ENCODE data around the gene DLD. TPM values are rescaled to one million over a fixed set of nuclear protein-coding genes. Genes with fewer than 3 reads are reported as not detected.
"Not testable (repeated sequence)": the region's sequence is repeated elsewhere in the genome, so short reads cannot be mapped to it uniquely, and the experiment has no call there.

DLD gene
- total RNA-seq, 1 donor from 2014 or later = 51.2 TPM

GRCh38 chr7:107874605-107875446 lies 16.2 kb upstream of the DLD start:
- peak; percentile 44 to 67 for DNase-seq (ENCODE audit: low read depth in 2 of 2)

- no peak for DNase-seq (ENCODE audit: low read depth in 2 of 2)
These were observed 14.1 kb upstream of the DLD start for GRCh38 chr7:107876916-107877315.

GRCh38 chr7:107877731-107878382 lies 13.1 kb upstream of the DLD start:
- no peak for DNase-seq (ENCODE audit: low read depth in 2 of 2)

GRCh38 chr7:107878636-107879035 lies 12.3 kb upstream of the DLD start:
- no peak for DNase-seq (ENCODE audit: low read depth in 2 of 2)

- peak; percentile 50 to 78 for DNase-seq (ENCODE audit: low read depth in 2 of 2)
These were observed 11.5 kb upstream of the DLD start for GRCh38 chr7:107879400-107880035.

GRCh38 chr7:107882766-107883165 lies 8.2 kb upstream of the DLD start:
- DNase-seq (ENCODE audit: low read depth in 2 of 2) = no peak

GRCh38 chr7:107884066-107884818 lies 6.7 kb upstream of the DLD start:
- no peak for DNase-seq (ENCODE audit: low read depth in 2 of 2)

- DNase-seq (ENCODE audit: low read depth in 2 of 2) = not testable (repeated sequence)
These were observed 3.2 kb upstream of the DLD start for GRCh38 chr7:107887827-107888226.

GRCh38 chr7:107889992-107890391 lies 991 bp upstream of the DLD start:
- no peak for DNase-seq (ENCODE audit: low read depth in 2 of 2)

- DNase-seq (ENCODE audit: low read depth in 2 of 2) = no peak
These were observed 456 bp upstream of the DLD start for GRCh38 chr7:107890493-107890961.

- peak in 1 of 2 donors; percentile 74 for DNase-seq (ENCODE audit: low read depth in 2 of 2)
These were observed 818 bp downstream of the DLD start for GRCh38 chr7:107891636-107892366.

- not testable (repeated sequence) for DNase-seq (ENCODE audit: low read depth in 2 of 2)
These were observed 1.4 kb downstream of the DLD start for GRCh38 chr7:107892367-107892741.

GRCh38 chr7:107898997-107899594 lies 8.1 kb downstream of the DLD start:
- DNase-seq (ENCODE audit: low read depth in 2 of 2) = no peak

- no peak for DNase-seq (ENCODE audit: low read depth in 2 of 2)
These were observed 9.6 kb downstream of the DLD start for GRCh38 chr7:107900496-107901015.

GRCh38 chr7:107902381-107902780 lies 11.4 kb downstream of the DLD start:
- DNase-seq (ENCODE audit: low read depth in 2 of 2) = peak in 1 of 2 donors; percentile 34

GRCh38 chr7:107907790-107908189 lies 16.8 kb downstream of the DLD start:
- no peak for DNase-seq (ENCODE audit: low read depth in 2 of 2)

GRCh38 chr7:107909445-107909844 lies 18.5 kb downstream of the DLD start:
- DNase-seq (ENCODE audit: low read depth in 2 of 2) = no peak

GRCh38 chr7:107911981-107912380 lies 21.0 kb downstream of the DLD start:
- DNase-seq (ENCODE audit: low read depth in 2 of 2) = no peak

- no peak for DNase-seq (ENCODE audit: low read depth in 2 of 2)
These were observed 22.9 kb downstream of the DLD start for GRCh38 chr7:107913851-107914250.

GRCh38 chr7:107914831-107915230 lies 23.8 kb downstream of the DLD start:
- DNase-seq (ENCODE audit: low read depth in 2 of 2) = peak in 1 of 2 donors; percentile 12

Measured in dermis microvascular lymphatic vessel endothelial cell (primary cell).